ENCODE measurements around the gene TIMM22. TPM values are rescaled to one million over a fixed set of nuclear protein-coding genes. Genes with fewer than 3 reads are reported as not detected.

Gene TIMM22
- total RNA-seq, 4 donors from 2014 or later = 11.6 to 12.9 (median 12.6) TPM

DNA sequence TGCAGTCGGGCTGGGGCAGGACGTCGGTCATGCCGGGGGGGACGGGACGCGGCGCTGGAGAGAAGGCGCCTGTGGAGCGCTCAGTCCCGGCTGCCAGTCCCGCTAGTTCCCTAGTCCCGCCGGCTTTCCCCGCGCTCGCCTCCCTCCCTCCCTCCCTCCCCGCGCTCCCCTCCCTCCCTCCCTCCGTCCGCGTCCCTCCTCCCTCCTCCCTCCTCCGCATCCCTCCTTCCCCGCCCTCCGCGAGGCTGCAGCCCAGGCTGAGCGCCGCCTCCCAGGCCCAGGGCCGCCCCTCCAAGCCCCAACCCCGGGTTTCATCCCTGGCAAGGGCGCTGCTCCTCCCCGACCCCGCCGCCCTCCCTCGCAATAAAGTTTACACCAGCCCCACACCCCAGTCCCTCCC is 34.8 kb downstream of the TIMM22 start:
- peak overlapping the region; percentile 43 for H3K4me3 ChIP-seq
- no peak overlapping the region for H3K27ac ChIP-seq
- no peak for DNase-seq (ENCODE audit: low spot score in 2 of 2)
- no peak for TF ChIP-seq POLR2A (IDR thresholded peaks at IDR 0.05)
- TF ChIP-seq, protein P1, sequence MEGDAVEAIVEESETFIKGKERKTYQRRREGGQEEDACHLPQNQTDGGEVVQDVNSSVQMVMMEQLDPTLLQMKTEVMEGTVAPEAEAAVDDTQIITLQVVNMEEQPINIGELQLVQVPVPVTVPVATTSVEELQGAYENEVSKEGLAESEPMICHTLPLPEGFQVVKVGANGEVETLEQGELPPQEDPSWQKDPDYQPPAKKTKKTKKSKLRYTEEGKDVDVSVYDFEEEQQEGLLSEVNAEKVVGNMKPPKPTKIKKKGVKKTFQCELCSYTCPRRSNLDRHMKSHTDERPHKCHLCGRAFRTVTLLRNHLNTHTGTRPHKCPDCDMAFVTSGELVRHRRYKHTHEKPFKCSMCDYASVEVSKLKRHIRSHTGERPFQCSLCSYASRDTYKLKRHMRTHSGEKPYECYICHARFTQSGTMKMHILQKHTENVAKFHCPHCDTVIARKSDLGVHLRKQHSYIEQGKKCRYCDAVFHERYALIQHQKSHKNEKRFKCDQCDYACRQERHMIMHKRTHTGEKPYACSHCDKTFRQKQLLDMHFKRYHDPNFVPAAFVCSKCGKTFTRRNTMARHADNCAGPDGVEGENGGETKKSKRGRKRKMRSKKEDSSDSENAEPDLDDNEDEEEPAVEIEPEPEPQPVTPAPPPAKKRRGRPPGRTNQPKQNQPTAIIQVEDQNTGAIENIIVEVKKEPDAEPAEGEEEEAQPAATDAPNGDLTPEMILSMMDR (IDR thresholded peaks at IDR 0.05) = no peak
- no peak for TF ChIP-seq POLR2AphosphoS5 (IDR thresholded peaks at IDR 0.05)
- no peak for TF ChIP-seq EP300 (IDR thresholded peaks at IDR 0.05)
- peaks cover 20% of the 10 kb centered on the region for H3K36me3 ChIP-seq
- H3K9me3 ChIP-seq = no peaks in the 10 kb centered on the region
- no CpG with 5 or more reads among the region's 35 CpGs for WGBS
- no peaks in the 10 kb centered on the region for H3K27me3 ChIP-seq
- peaks cover 40% of the 10 kb centered on the region for H3K4me1 ChIP-seq

DNA sequence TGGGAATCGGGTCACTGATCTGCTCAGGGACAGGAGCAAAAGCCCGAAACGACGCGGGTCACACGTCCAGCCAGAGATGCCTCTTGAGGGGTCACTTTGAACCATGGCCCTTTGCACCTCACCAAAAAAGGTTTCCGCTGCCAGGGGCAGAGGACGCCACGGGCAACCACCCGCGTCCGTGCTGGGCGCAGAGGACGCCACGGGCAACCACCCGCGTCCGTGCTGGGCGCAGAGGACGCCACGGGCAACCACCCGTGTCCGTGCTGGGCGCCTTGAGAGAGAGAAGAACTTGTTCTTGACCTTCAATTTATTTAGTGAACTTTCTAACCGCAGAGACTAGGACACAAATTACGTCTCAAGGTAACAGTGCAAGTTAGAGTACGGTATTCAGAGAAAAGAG is 35.5 kb downstream of the TIMM22 start:
- Histone ChIP-seq H3K4me1 (peaks cover 40% of the 10 kb centered on the region), H3K27ac (no peak overlapping the region), H3K9me3 (no peaks in the 10 kb centered on the region), H3K36me3 (peaks cover 19% of the 10 kb centered on the region), H3K27me3 (no peaks in the 10 kb centered on the region), H3K4me3 (no peak overlapping the region)
- no peak for DNase-seq (ENCODE audit: low spot score in 2 of 2)
- WGBS = 92% methylated on average over 23 of the region's 27 CpGs
- TF ChIP-seq EP300 (IDR thresholded peaks at IDR 0.05) (no peak), POLR2AphosphoS5 (IDR thresholded peaks at IDR 0.05) (no peak), POLR2A (IDR thresholded peaks at IDR 0.05) (no peak)
- TF ChIP-seq, protein P1 (IDR thresholded peaks at IDR 0.05) = no peak

DNA sequence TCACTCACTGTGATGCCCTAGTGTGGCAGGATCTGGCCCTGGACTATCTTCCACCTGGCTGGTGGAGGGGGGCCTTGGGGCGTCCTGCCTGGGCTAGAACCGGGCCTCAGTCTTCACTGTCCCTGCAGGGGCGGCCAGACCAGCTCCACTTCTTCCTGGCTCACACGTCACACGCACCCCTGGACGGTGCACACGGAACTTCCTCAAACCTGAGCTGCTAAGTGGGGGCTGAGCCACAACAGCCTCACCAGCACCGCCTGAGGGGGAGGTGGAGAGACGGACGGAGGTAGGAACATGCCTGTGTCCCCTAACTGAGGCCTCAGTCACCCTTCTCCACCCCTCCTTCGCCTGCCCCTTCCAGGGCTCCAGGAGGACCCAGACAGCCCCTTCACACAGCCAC is 36.6 kb downstream of the TIMM22 start:
- peaks cover 44% of the 10 kb centered on the region for H3K4me1 ChIP-seq
- TF ChIP-seq POLR2AphosphoS5 (IDR thresholded peaks at IDR 0.05) = no peak
- no peak for TF ChIP-seq POLR2A (IDR thresholded peaks at IDR 0.05)
- H3K9me3 ChIP-seq = no peaks in the 10 kb centered on the region
- 93% methylated on average over 8 of the region's 11 CpGs for WGBS
- H3K4me3 ChIP-seq = no peak overlapping the region
- H3K27ac ChIP-seq = no peak overlapping the region
- DNase-seq (ENCODE audit: low spot score in 2 of 2) = no peak
- H3K27me3 ChIP-seq = no peaks in the 10 kb centered on the region
- H3K36me3 ChIP-seq = peaks cover 20% of the 10 kb centered on the region

DNA sequence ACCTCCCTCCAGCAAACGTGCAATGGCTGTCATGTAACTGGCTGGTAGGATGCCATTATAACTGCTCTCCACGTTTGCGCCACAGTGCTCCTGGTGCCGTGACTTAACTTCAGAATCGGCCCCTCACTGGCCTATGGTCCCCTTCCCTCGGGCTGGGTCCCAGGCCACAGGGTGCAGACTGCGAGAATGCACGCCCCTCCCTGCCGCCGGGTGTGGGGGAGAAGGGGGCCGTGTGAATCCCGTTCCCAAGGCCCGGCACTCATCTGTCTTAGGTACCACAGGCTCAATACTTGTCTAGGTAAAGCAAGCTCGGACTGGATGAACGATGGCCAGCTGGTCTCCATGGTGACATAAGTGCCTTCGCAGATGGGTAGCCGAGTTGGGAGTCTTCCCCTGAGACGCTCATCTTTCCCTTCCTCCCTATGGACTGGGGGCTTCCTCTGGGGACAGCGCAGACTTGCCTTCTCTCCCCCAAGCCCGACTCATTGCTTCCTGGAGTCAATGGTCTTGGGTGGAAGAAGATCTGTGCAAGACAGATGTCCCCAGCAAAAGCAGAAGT is 37.8 kb downstream of the TIMM22 start:
- Histone ChIP-seq H3K4me1 (peaks cover 44% of the 10 kb centered on the region), H3K27ac (no peak overlapping the region), H3K27me3 (no peaks in the 10 kb centered on the region), H3K36me3 (peaks cover 20% of the 10 kb centered on the region), H3K9me3 (no peaks in the 10 kb centered on the region), H3K4me3 (no peak overlapping the region)
- TF ChIP-seq, protein P1 (IDR thresholded peaks at IDR 0.05) = no peak
- TF ChIP-seq EP300 (IDR thresholded peaks at IDR 0.05) (no peak), POLR2AphosphoS5 (IDR thresholded peaks at IDR 0.05) (no peak), POLR2A (IDR thresholded peaks at IDR 0.05) (no peak)
- DNase-seq (ENCODE audit: low spot score in 2 of 2) = no peak
- 92% methylated on average over 7 of the region's 20 CpGs for WGBS

DNA sequence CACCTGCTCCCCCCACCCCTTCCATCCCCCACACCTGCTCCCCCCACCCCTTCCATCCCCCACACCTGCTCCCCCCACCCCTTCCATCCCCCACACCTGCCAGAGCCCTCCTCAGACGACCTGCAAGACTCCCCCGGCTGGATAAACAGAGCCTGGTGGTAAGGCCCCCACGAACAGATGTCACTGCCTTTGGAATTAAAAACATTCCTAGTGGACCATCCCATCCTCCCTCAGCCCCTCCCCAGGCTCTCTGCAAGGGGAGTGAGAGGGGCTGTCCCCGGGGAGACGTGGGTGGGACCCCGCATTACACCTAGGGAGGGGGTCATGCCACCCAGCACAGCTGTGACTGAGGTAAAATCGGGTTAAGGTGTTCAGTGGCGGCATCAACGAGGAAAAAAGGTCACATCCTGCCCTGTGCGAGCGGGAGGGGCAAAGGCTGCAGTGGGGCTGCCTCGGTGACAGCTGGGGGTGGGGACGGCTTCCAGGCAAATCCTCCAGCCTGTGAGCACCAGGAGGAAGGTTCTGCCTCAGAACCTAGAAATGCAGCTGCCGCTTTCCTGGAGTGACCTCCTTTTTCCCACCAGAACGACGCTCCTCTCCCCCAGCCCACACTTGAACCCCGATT is 38.7 kb downstream of the TIMM22 start:
- H3K27ac ChIP-seq = no peak overlapping the region
- no peaks in the 10 kb centered on the region for H3K9me3 ChIP-seq
- H3K36me3 ChIP-seq = peaks cover 20% of the 10 kb centered on the region
- TF ChIP-seq POLR2A (IDR thresholded peaks at IDR 0.05) (no peak), EP300 (IDR thresholded peaks at IDR 0.05) (no peak), POLR2AphosphoS5 (IDR thresholded peaks at IDR 0.05) (no peak)
- TF ChIP-seq, protein P1 (IDR thresholded peaks at IDR 0.05) = no peak
- H3K4me1 ChIP-seq = peaks cover 44% of the 10 kb centered on the region
- no peak for DNase-seq (ENCODE audit: low spot score in 2 of 2)
- H3K4me3 ChIP-seq = no peak overlapping the region
- WGBS = 60% methylated on average over 14 of the region's 17 CpGs
- H3K27me3 ChIP-seq = no peaks in the 10 kb centered on the region

All from suprapubic skin (tissue), 4 donors.